ENCODE results near the gene SYNE1. TPM values are rescaled to one million over a fixed set of nuclear protein-coding genes. Genes with fewer than 3 reads are reported as not detected.

The SYNE1 gene
- total and polyA plus RNA-seq, 2 of the 8 experiments (the other 6 are each of a cell fraction or from before 2014, with no cell fraction given), result 2.8 to 5.5 TPM

GRCh38 chr6:152338335-152339125 lies 298.6 kb downstream of the SYNE1 start:
- no peak overlapping the region for H3K4ac ChIP-seq (replicated peaks; ENCODE audit: insufficient read length, low read depth, low read length)
- DNase-seq (ENCODE audit: low read depth in 1 of 2, low spot score in 2 of 2), result peak in 1 of 2 experiments; percentile 75
- no peak overlapping the region for H4K91ac ChIP-seq (replicated peaks; ENCODE audit: insufficient read length, low read length)
- no peak overlapping the region for H2AK5ac ChIP-seq (ENCODE audit: low read depth, low read length)
- no peak overlapping the region for H4K8ac ChIP-seq (ENCODE audit: extremely low read depth, insufficient read depth, low read length)
- no peak overlapping the region for H3K27ac ChIP-seq (ENCODE audit: low read depth, low read length)
- H4K5ac ChIP-seq (ENCODE audit: insufficient read length, low read depth, low read length), result no peak overlapping the region
- H3K79me2 ChIP-seq (ENCODE audit: control insufficient read depth in 1 of 2, insufficient read depth in 2 of 2, low read length in 2 of 2), result no peaks in the 10 kb centered on the region
- POLR2A ChIA-PET (ENCODE audit: partially characterized antibody), result interaction anchor here (0.5 kb wide), 1 partner anchor 69 kb away, joined by 3 read pairs; no protein-coding TSS in a partner anchor
- H3K36me3 ChIP-seq (ENCODE audit: control insufficient read depth in 2 of 4, insufficient read depth in 4 of 4, low read length in 3 of 4), result no peaks in the 10 kb centered on the region
- CTCF ChIA-PET (ENCODE audit: partially characterized antibody), result interaction anchor here (0.6 to 5.0 kb wide), 48 partner anchors 10 to 1205 kb away, joined by 3 to 46 read pairs (median 4); no protein-coding TSS in a partner anchor
- H2BK20ac ChIP-seq (ENCODE audit: low read length), result no peak overlapping the region
- H3K27me3 ChIP-seq (replicated peaks in 1 of 4; ENCODE audit: control insufficient read depth in 3 of 4, extremely low read depth in 1 of 4, insufficient read depth in 3 of 4, low read length in 3 of 4), result no peaks in the 10 kb centered on the region
- no peak overlapping the region for H3K4me3 ChIP-seq (ENCODE audit: extremely low read depth in 1 of 4, insufficient read depth in 2 of 4, low read depth in 3 of 4, low read length in 4 of 4)
- no peak overlapping the region for H3K14ac ChIP-seq (ENCODE audit: insufficient read length)
- H2BK15ac ChIP-seq (ENCODE audit: low read length), result no peak overlapping the region
- no peaks in the 10 kb centered on the region for H3K9me3 ChIP-seq (ENCODE audit: insufficient read depth in 2 of 2, low read depth in 1 of 2, low read length in 1 of 2)
- no peak overlapping the region for H2AFZ ChIP-seq (ENCODE audit: low read length)
- 63% methylated on average over 10 of the region's 10 CpGs; no CpG with 5 or more reads in 1 of the 2 experiments for WGBS, 2 experiments (ENCODE audit: extremely low coverage in 1 of 2, insufficient coverage in 1 of 2, insufficient read length in 1 of 2, insufficient replicate concordance in 2 of 2, low coverage in 1 of 2, low lambda C conversion rate in 2 of 2, missing lambda C conversion rate in 1 of 2)
- no peak overlapping the region for H3K9ac ChIP-seq (replicated peaks in 1 of 4; ENCODE audit: extremely low read depth in 1 of 4, low read depth in 3 of 4, low read length in 3 of 4)
- no peaks in the 10 kb centered on the region for H3K79me1 ChIP-seq (ENCODE audit: low read depth, low read length)
- H3K4me1 ChIP-seq (replicated peaks in 1 of 4; ENCODE audit: control insufficient read depth in 3 of 4, insufficient read depth in 4 of 4, low read length in 3 of 4), result no peaks in the 10 kb centered on the region
- H2BK5ac ChIP-seq (ENCODE audit: low read depth, low read length), result no peak overlapping the region
- no peak for FAIRE-seq
- no peaks in the 10 kb centered on the region; the same call in 1 of the 2 replicates for H3K23me2 ChIP-seq (ENCODE audit: low read depth, low read length)
- H3K23ac ChIP-seq (ENCODE audit: insufficient read length), result no peak overlapping the region
- H2BK12ac ChIP-seq (ENCODE audit: low read depth, low read length), result no peak overlapping the region
- H4K20me1 ChIP-seq (replicated peaks in 1 of 2; ENCODE audit: control insufficient read depth in 1 of 2, insufficient read depth in 2 of 2, low read length in 2 of 2), result no peaks in the 10 kb centered on the region
- no peak overlapping the region for H3K18ac ChIP-seq (ENCODE audit: extremely low read depth, low read length)
- no peak overlapping the region for H3K56ac ChIP-seq (replicated peaks; ENCODE audit: insufficient read length, low read depth, low read length)
- no peak overlapping the region for H3K4me2 ChIP-seq (ENCODE audit: insufficient read depth in 1 of 2, low read depth in 2 of 2, low read length in 2 of 2)
- H2BK120ac ChIP-seq (replicated peaks; ENCODE audit: low read depth, low read length), result no peak overlapping the region
- TF ChIP-seq SIX5 (IDR thresholded peaks at IDR 0.05; ENCODE audit: low read depth, low read length) (no peak; the same call in 1 of the 2 replicates), CBX8 (IDR thresholded peaks at IDR 0.05; ENCODE audit: borderline replicate concordance, low read depth, low read length) (no peak), BACH1 (IDR thresholded peaks at IDR 0.05; ENCODE audit: low read length) (peak; percentile 61; the same call in 1 of the 2 replicates), CTCF (IDR thresholded peaks at IDR 0.05; ENCODE audit: control extremely low read depth in 1 of 3, insufficient read depth in 1 of 3, low read depth in 1 of 3, low read length in 3 of 3) (peak; percentile 65 to 86 (median 83)), MAX (IDR thresholded peaks at IDR 0.05) (no peak), TAF7 (optimal IDR thresholded peaks at IDR 0.05; ENCODE audit: borderline replicate concordance, low read depth, low read length) (no peak), HDAC2 (IDR thresholded peaks at IDR 0.05; ENCODE audit: borderline replicate concordance in 1 of 2, low read depth in 2 of 2, low read length in 2 of 2) (peak in 1 of 2 experiments; percentile 86; a peak in 1 of 4 replicates), JUN (IDR thresholded peaks at IDR 0.05; ENCODE audit: low read depth, low read length) (no peak)

Measured in H1 (cell line).